ENCODE results near the gene HCST.

DNA sequence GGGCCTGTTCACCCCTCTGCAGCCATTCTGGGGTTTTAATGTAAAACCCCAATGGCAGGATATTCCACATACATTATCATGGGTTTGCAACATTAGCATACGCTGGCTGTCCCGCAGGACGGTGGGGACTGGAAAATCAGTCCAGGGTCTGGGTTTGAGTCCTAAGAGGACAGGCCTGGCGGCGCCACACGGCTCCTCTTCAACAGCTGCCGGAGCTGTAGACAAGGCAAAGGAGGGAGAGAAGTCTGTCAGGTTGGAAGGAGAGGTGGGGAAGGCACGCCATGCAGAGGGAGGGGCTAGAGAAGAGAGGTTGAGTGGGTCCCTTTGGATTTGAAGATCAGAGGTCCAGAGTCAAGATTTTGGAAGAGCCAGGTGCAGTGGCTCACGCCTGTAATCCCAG, 13.9 kb upstream of the HCST start:
- TF ChIP-seq, protein P1, sequence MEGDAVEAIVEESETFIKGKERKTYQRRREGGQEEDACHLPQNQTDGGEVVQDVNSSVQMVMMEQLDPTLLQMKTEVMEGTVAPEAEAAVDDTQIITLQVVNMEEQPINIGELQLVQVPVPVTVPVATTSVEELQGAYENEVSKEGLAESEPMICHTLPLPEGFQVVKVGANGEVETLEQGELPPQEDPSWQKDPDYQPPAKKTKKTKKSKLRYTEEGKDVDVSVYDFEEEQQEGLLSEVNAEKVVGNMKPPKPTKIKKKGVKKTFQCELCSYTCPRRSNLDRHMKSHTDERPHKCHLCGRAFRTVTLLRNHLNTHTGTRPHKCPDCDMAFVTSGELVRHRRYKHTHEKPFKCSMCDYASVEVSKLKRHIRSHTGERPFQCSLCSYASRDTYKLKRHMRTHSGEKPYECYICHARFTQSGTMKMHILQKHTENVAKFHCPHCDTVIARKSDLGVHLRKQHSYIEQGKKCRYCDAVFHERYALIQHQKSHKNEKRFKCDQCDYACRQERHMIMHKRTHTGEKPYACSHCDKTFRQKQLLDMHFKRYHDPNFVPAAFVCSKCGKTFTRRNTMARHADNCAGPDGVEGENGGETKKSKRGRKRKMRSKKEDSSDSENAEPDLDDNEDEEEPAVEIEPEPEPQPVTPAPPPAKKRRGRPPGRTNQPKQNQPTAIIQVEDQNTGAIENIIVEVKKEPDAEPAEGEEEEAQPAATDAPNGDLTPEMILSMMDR (IDR thresholded peaks at IDR 0.05) = no peak
- TF ChIP-seq POLR2AphosphoS5 (IDR thresholded peaks at IDR 0.05) (no peak), POLR2A (IDR thresholded peaks at IDR 0.05) (no peak)

All from sigmoid colon (tissue), 4 donors.